Panc1 (cell line): Measurements from ENCODE around the gene ZNF664. TPM values are rescaled to one million over a fixed set of nuclear protein-coding genes. Genes with fewer than 3 reads are reported as not detected.

ENCODE experiments used
- ATAC-seq: fragments of 200-7000 bp; cut with Tn5 transposase; 2 replicates; pipeline ENCODE4 v1.9.1; 2020; ENCODE audit warnings: mild to moderate bottlenecking, moderate library complexity
- BruUV-seq: library from RNA; stranded (reverse); fragments of 400-500 nt; replicated peaks from 2 replicates; lab custom pipeline; 2021; lab: Mats Ljungman, UMichigan
- CTCF ChIA-PET: fragments of 300-600 bp; sonication (Branson Sonifier 250); formaldehyde crosslinking; loops from one replicate; lab custom pipeline; 2022; ENCODE audit warnings: antibody characterized with exemption; lab: Charles Lee
- POLR2A ChIA-PET: fragments of 300-600 bp; sonication (Branson Sonifier 250); formaldehyde crosslinking; loops from one replicate; lab custom pipeline; 2022; ENCODE audit warnings: antibody characterized with exemption; lab: Charles Lee
- DNase-seq: peaks from one replicate; pipeline ENCODE4 v3.0.0-alpha.2; 2010; ENCODE audit warnings: low read depth, low spot score
- H3K27ac ChIP-seq: 2 replicates; pipeline ENCODE4 v1.5.1; 2011; ENCODE audit warnings: mild to moderate bottlenecking, low read length, inconsistent platforms
- H3K27me3 ChIP-seq: fragments of 200-500 bp; sonication (Bioruptor generic); 2 replicates; pipeline ENCODE4 v1.6.0; 2014; ENCODE audit warnings: low read length, inconsistent platforms; ENCODE audit not compliant: control insufficient read depth, insufficient read depth
- H3K36me3 ChIP-seq: fragments of 200-500 bp; sonication (Bioruptor generic); 2 replicates; pipeline ENCODE4 v1.5.1; 2014; ENCODE audit warnings: inconsistent platforms, mild to moderate bottlenecking, low read length, moderate library complexity; ENCODE audit not compliant: control insufficient read depth, insufficient read depth
- H3K4me1 ChIP-seq: 2 replicates; pipeline ENCODE4 v1.5.1; 2011; ENCODE audit warnings: inconsistent platforms, mild to moderate bottlenecking, low read length, moderate library complexity; ENCODE audit not compliant: control insufficient read depth, insufficient read depth
- H3K4me3 ChIP-seq, 2 experiments: 2 replicates each; pipeline ENCODE4 v1.5.1; 2011 to 2012; ENCODE audit warnings: low read depth in 2 of 2, low read length in 2 of 2, mild to moderate bottlenecking in 2 of 2, inconsistent platforms in 1 of 2, moderate library complexity in 1 of 2
- H3K9me3 ChIP-seq: fragments of 200-500 bp; sonication (Bioruptor generic); 2 replicates; pipeline ENCODE4 v1.5.1; 2014; ENCODE audit warnings: low read depth, mild to moderate bottlenecking, inconsistent platforms, low read length, moderate library complexity; ENCODE audit not compliant: control insufficient read depth, insufficient read depth
- POLR2AphosphoS5 ChIP-seq: IDR thresholded peaks from 2 replicates; pipeline ENCODE4 v1.6.1; 2012; ENCODE audit warnings: mild to moderate bottlenecking, low read depth, low read length, moderate library complexity
- SIN3A ChIP-seq: IDR thresholded peaks from 2 replicates; pipeline ENCODE4 v1.6.1; 2012; ENCODE audit warnings: low read depth, mild to moderate bottlenecking, low read length, moderate library complexity, borderline replicate concordance; ENCODE audit not compliant: insufficient read depth
- TCF7L2 ChIP-seq: IDR thresholded peaks from 2 replicates; pipeline ENCODE4 v1.6.1; 2011; ENCODE audit warnings: mild to moderate bottlenecking, low read depth, low read length, inconsistent platforms
- in situ Hi-C: cut with HindIII; loops from 2 replicates; pipeline ENCODE4 v1.10.0; 2016; ENCODE audit warnings: low sequenced_read_pairs, low pct_unique_long_range_greater_than_20kb
- intact Hi-C: fragments of 100-400 bp; cut with micrococcal nuclease; formaldehyde crosslinking; loops from one replicate; pipeline ENCODE4 v1.10.0; 2022; ENCODE audit not compliant: unreplicated experiment
- total RNA-seq: library from RNA; stranded (reverse); gene quantifications from one replicate; pipeline ENCODE4 v1.2.1, GENCODE V29; 2021; ENCODE audit not compliant: unreplicated experiment
- TF ChIP-seq, protein P1 (sequence below), 2 experiments: IDR thresholded peaks; 2 replicates each; pipeline ENCODE4 v1.6.1; 2011 to 2012; ENCODE audit warnings: low read depth in 2 of 2, control low read depth in 1 of 2, low read length in 1 of 2, mild to moderate bottlenecking in 1 of 2, moderate library complexity in 1 of 2; ENCODE audit not compliant: insufficient read depth in 1 of 2
- TF ChIP-seq, protein P2 (sequence below): fragments of 450-650 bp; IDR thresholded peaks from 2 replicates; pipeline ENCODE4 v1.5.1; 2017; ENCODE audit warnings: mild to moderate bottlenecking

ZNF664 gene
- total RNA-seq, 1 experiment from 2014 or later = 115 TPM

DNA sequence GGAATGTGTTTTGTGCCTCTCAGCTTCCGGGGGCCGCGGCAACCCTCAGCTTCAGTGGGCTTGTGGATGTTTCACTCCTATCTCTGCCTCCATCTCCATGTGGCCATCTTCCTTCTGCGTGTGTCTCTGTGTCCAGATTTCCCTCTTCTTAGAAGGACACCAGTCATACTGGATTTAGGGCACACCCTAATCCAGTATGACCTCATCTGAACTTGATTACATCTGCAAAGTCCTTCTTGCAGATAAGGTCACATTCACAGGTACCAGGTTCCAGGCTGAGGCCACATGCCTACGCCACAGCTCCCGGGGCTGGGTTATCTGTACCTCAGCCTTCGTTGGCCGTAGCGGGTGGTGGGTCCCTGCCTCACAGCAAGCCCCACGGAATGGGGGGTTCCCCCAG is 68.9 kb downstream of the ZNF664 start:
- H3K4me3 ChIP-seq = no peak overlapping the region
- ATAC-seq (no peak), DNase-seq (no peak)
- TF ChIP-seq, protein P1, sequence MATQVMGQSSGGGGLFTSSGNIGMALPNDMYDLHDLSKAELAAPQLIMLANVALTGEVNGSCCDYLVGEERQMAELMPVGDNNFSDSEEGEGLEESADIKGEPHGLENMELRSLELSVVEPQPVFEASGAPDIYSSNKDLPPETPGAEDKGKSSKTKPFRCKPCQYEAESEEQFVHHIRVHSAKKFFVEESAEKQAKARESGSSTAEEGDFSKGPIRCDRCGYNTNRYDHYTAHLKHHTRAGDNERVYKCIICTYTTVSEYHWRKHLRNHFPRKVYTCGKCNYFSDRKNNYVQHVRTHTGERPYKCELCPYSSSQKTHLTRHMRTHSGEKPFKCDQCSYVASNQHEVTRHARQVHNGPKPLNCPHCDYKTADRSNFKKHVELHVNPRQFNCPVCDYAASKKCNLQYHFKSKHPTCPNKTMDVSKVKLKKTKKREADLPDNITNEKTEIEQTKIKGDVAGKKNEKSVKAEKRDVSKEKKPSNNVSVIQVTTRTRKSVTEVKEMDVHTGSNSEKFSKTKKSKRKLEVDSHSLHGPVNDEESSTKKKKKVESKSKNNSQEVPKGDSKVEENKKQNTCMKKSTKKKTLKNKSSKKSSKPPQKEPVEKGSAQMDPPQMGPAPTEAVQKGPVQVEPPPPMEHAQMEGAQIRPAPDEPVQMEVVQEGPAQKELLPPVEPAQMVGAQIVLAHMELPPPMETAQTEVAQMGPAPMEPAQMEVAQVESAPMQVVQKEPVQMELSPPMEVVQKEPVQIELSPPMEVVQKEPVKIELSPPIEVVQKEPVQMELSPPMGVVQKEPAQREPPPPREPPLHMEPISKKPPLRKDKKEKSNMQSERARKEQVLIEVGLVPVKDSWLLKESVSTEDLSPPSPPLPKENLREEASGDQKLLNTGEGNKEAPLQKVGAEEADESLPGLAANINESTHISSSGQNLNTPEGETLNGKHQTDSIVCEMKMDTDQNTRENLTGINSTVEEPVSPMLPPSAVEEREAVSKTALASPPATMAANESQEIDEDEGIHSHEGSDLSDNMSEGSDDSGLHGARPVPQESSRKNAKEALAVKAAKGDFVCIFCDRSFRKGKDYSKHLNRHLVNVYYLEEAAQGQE (IDR thresholded peaks at IDR 0.05; ENCODE audit: insufficient read depth in 1 of 2, low read depth in 2 of 2, low read length in 1 of 2) = no peak
- no peak for TF ChIP-seq SIN3A
- TF ChIP-seq POLR2AphosphoS5 = no peak
- TF ChIP-seq TCF7L2 = no peak
- TF ChIP-seq, protein P2, sequence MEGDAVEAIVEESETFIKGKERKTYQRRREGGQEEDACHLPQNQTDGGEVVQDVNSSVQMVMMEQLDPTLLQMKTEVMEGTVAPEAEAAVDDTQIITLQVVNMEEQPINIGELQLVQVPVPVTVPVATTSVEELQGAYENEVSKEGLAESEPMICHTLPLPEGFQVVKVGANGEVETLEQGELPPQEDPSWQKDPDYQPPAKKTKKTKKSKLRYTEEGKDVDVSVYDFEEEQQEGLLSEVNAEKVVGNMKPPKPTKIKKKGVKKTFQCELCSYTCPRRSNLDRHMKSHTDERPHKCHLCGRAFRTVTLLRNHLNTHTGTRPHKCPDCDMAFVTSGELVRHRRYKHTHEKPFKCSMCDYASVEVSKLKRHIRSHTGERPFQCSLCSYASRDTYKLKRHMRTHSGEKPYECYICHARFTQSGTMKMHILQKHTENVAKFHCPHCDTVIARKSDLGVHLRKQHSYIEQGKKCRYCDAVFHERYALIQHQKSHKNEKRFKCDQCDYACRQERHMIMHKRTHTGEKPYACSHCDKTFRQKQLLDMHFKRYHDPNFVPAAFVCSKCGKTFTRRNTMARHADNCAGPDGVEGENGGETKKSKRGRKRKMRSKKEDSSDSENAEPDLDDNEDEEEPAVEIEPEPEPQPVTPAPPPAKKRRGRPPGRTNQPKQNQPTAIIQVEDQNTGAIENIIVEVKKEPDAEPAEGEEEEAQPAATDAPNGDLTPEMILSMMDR = no peak
- in situ Hi-C loops = no loop called here
- no TSS peak for BruUV-seq
- H3K4me1 ChIP-seq = peaks cover 2% of the 10 kb centered on the region; the same call in 1 of the 2 replicates
- H3K36me3 ChIP-seq = no peaks in the 10 kb centered on the region
- intact Hi-C loops = no loop called here
- POLR2A ChIA-PET = no interaction called here
- peaks cover under 1% of the 10 kb centered on the region; the same call in 1 of the 2 replicates for H3K9me3 ChIP-seq
- H3K27me3 ChIP-seq = no peaks in the 10 kb centered on the region
- CTCF ChIA-PET = no interaction called here
- H3K27ac ChIP-seq = no peak overlapping the region

DNA sequence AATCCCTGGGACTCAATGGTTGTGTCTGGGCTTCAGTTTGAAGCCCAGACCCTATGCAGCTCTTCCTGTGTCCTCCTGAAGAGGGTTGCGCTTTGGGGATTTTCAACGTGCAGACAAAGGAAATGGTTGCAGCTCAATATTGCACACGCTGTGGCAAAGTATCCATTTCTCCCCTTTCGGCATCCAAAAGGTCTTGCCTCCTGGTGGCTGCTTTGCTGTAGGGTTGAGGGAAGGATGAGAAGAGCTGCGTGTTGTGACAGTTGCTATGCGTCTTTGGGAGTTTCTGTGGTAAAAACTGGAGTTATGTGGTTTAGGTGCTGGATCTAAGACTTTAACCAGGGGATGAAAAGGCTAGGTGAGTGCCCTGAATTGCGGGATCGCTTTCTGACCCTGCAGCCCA is 71.0 kb downstream of the ZNF664 start:
- no TSS peak for BruUV-seq
- ATAC-seq = no peak

More for the DNA sequence above, 71.0 kb downstream of the ZNF664 start:
- ChIA-PET POLR2A (interaction anchor here (0.7 kb wide), 1 partner anchor 222 kb away, joined by 11 read pairs; no protein-coding TSS in a partner anchor), CTCF (no interaction called here)
- Histone ChIP-seq H3K27me3 (no peaks in the 10 kb centered on the region), H3K9me3 (peaks cover 5% of the 10 kb centered on the region; the same call in 1 of the 2 replicates), H3K4me3 (no peak overlapping the region), H3K4me1 (no peaks in the 10 kb centered on the region), H3K36me3 (no peaks in the 10 kb centered on the region), H3K27ac (no peak overlapping the region)
- no peak for DNase-seq
- in situ Hi-C loops = no loop called here
- TF ChIP-seq TCF7L2 (no peak), SIN3A (no peak), POLR2AphosphoS5 (no peak)
- TF ChIP-seq, protein P2 = no peak
- TF ChIP-seq, protein P1 (IDR thresholded peaks at IDR 0.05; ENCODE audit: insufficient read depth in 1 of 2, low read depth in 2 of 2, low read length in 1 of 2) = no peak
- intact Hi-C loops = no loop called here
